ENCODE results near the gene ZSCAN5C.
"Not testable (repeated sequence)": the region's sequence is repeated elsewhere in the genome, so short reads cannot be mapped to it uniquely, and the experiment has no call there.

ZSCAN5C gene

GRCh38 chr19:56201973-56202372 lies at the start of gene ZSCAN5C:
ZSCAN5C (plus strand) TSS chr19:56202273; CDS start chr19:56205914, 3,641 bp downstream.
- DNase-seq, result no peak

GRCh38 chr19:56152644-56153043 lies 49.4 kb upstream of the ZSCAN5C start:
- no peak for DNase-seq

- DNase-seq, result no peak
Measured at GRCh38 chr19:56153507-56153906, 48.6 kb upstream of the ZSCAN5C start.

- DNase-seq, result no peak
Measured at GRCh38 chr19:56155124-56155687, 46.9 kb upstream of the ZSCAN5C start.

GRCh38 chr19:56156768-56157167 lies 45.3 kb upstream of the ZSCAN5C start:
- no peak for DNase-seq

GRCh38 chr19:56158170-56158757 lies 43.8 kb upstream of the ZSCAN5C start:
- no peak for DNase-seq

- no peak for DNase-seq
Measured at GRCh38 chr19:56159009-56159559, 43.0 kb upstream of the ZSCAN5C start.

GRCh38 chr19:56159622-56160271 lies 42.3 kb upstream of the ZSCAN5C start:
- no peak for DNase-seq

- no peak for DNase-seq
Measured at GRCh38 chr19:56161534-56161933, 40.5 kb upstream of the ZSCAN5C start.

- no peak for DNase-seq
Measured at GRCh38 chr19:56162258-56162657, 39.8 kb upstream of the ZSCAN5C start.

- no peak for DNase-seq
Measured at GRCh38 chr19:56163097-56163496, 39.0 kb upstream of the ZSCAN5C start.

GRCh38 chr19:56167064-56167578 lies 35.0 kb upstream of the ZSCAN5C start:
- no peak for DNase-seq

- no peak for DNase-seq
Measured at GRCh38 chr19:56170261-56170660, 31.8 kb upstream of the ZSCAN5C start.

- no peak for DNase-seq
Measured at GRCh38 chr19:56174086-56174485, 28.0 kb upstream of the ZSCAN5C start.

GRCh38 chr19:56174550-56174949 lies 27.5 kb upstream of the ZSCAN5C start:
- DNase-seq, result no peak

GRCh38 chr19:56175861-56176307 lies 26.2 kb upstream of the ZSCAN5C start, which contains the start of gene GALP:
GALP (plus strand) TSS chr19:56176008; CDS start chr19:56177109, 1,101 bp downstream.
- not testable (repeated sequence) for DNase-seq

GRCh38 chr19:56176310-56176709 lies 25.8 kb upstream of the ZSCAN5C start:
- not testable (repeated sequence) for DNase-seq

GRCh38 chr19:56176881-56177280 lies 25.2 kb upstream of the ZSCAN5C start:
- no peak for DNase-seq

- DNase-seq, result no peak
Measured at GRCh38 chr19:56177564-56178243, 24.4 kb upstream of the ZSCAN5C start.

GRCh38 chr19:56189785-56190184 lies 12.3 kb upstream of the ZSCAN5C start:
- DNase-seq, result no peak

GRCh38 chr19:56191115-56191514 lies 11.0 kb upstream of the ZSCAN5C start:
- no peak for DNase-seq

- no peak for DNase-seq
Measured at GRCh38 chr19:56191711-56192110, 10.4 kb upstream of the ZSCAN5C start.

- DNase-seq, result no peak
Measured at GRCh38 chr19:56193981-56194640, 8.0 kb upstream of the ZSCAN5C start.
